Tibial nerve (tissue), 4 donors: Measurements from ENCODE around the gene CYFIP2. TPM values are rescaled to one million over a fixed set of nuclear protein-coding genes. Genes with fewer than 3 reads are reported as not detected.

Source experiments
- DNase-seq, 2 donors: peaks; one replicate each; pipeline ENCODE4 v3.0.0-alpha.2; 2019; ENCODE audit warnings: low spot score in 2 of 2
- H3K27ac ChIP-seq, 4 donors: fragments of 200-600 bp; sonication (generic) in 3 of 4; one replicate each; pipeline ENCODE4 v1.5.1; 2017 to 2019; ENCODE audit warnings: mild to moderate bottlenecking in 1 of 4
- H3K27me3 ChIP-seq, 2 donors: fragments of 200-600 bp; sonication (generic) in 1 of 2; one replicate each; pipeline versions ENCODE4 v1.5.1 to v1.6.0; 2017 to 2019
- H3K36me3 ChIP-seq, 3 donors: fragments of 200-600 bp; sonication (generic); one replicate each; pipeline ENCODE4 v1.5.1; 2018 to 2019
- H3K4me1 ChIP-seq, 4 donors: fragments of 200-600 bp; sonication (generic) in 3 of 4; one replicate each; pipeline ENCODE4 v1.5.1; 2017 to 2019
- H3K4me3 ChIP-seq, 4 donors: fragments of 200-600 bp; sonication (generic) in 3 of 4; one replicate each; pipeline ENCODE4 v1.5.1; 2017 to 2019; ENCODE audit warnings: mild to moderate bottlenecking in 1 of 4, moderate library complexity in 1 of 4
- H3K9me3 ChIP-seq, 4 donors: fragments of 200-600 bp; sonication (generic) in 3 of 4; one replicate each; pipeline ENCODE4 v1.5.1; 2017 to 2019
- CTCF ChIP-seq, 5 experiments: fragments of 200-600 bp in 3 of 5; fragments of 450-650 bp in 2 of 5; sonication (generic) in 3 of 5; IDR thresholded peaks; one replicate each; pipeline ENCODE4 v1.5.1; 2016 to 2019; ENCODE audit warnings: antibody characterized with exemption in 5 of 5, mild to moderate bottlenecking in 3 of 5, moderate library complexity in 2 of 5
- EP300 ChIP-seq, 2 donors: sonication (generic); formaldehyde crosslinking; IDR thresholded peaks; one replicate each; pipeline ENCODE4 v1.6.1; 2017; ENCODE audit warnings: antibody characterized with exemption in 2 of 2, mild to moderate bottlenecking in 1 of 2
- POLR2A ChIP-seq, 2 donors: fragments of 450-650 bp; IDR thresholded peaks; one replicate each; pipeline ENCODE4 v1.6.1; 2017; ENCODE audit warnings: antibody characterized with exemption in 2 of 2, mild to moderate bottlenecking in 2 of 2, moderate library complexity in 2 of 2
- WGBS, 2 donors: methylation state at CpG; one replicate each; pipeline ENCODE4 v1.1.5; 2018; 5-methylcytosine and 5-hydroxymethylcytosine counted together
- total RNA-seq, 4 donors: library from RNA; depleted of rRNA; stranded (reverse); fragments of >200 nt; gene quantifications; one replicate each; pipeline ENCODE4 v1.1.0, GENCODE V29; 2016

CYFIP2 gene
- total RNA-seq, 4 donors from 2014 or later, result 14.4 to 27.3 (median 18.0) TPM

GRCh38 chr5:157286761-157287211 lies 20.9 kb downstream of the CYFIP2 start:
- WGBS, 2 donors, result 71 to 72% methylated on average over 7 of the region's 7 CpGs
- no peak overlapping the region for H3K27ac ChIP-seq
- H3K9me3 ChIP-seq, result no peaks in the 10 kb centered on the region
- peaks cover 0 to 16% (median 0%) of the 10 kb centered on the region in 3 donors for H3K36me3 ChIP-seq
- H3K4me3 ChIP-seq, result no peak overlapping the region
- DNase-seq, result no peak
- H3K27me3 ChIP-seq, result no peaks in the 10 kb centered on the region
- TF ChIP-seq CTCF (IDR thresholded peaks at IDR 0.05), result no peak
- TF ChIP-seq POLR2A (IDR thresholded peaks at IDR 0.05), result no peak
- TF ChIP-seq EP300 (IDR thresholded peaks at IDR 0.05), result no peak
- peaks cover 0 to 4% (median 0%) of the 10 kb centered on the region in 4 donors for H3K4me1 ChIP-seq

GRCh38 chr5:157288405-157289163 lies 22.7 kb downstream of the CYFIP2 start:
- WGBS, 2 donors, result 78 to 88% methylated on average over 4 of the region's 4 CpGs
- Histone ChIP-seq H3K4me1 (peaks cover 0 to 4% (median 0%) of the 10 kb centered on the region in 4 donors), H3K36me3 (peaks cover 0 to 16% (median 0%) of the 10 kb centered on the region in 3 donors), H3K4me3 (no peak overlapping the region), H3K27me3 (no peaks in the 10 kb centered on the region), H3K9me3 (no peaks in the 10 kb centered on the region), H3K27ac (no peak overlapping the region)
- no peak for DNase-seq
- TF ChIP-seq EP300 (IDR thresholded peaks at IDR 0.05) (no peak), CTCF (IDR thresholded peaks at IDR 0.05) (no peak), POLR2A (IDR thresholded peaks at IDR 0.05) (no peak)

- Histone ChIP-seq H3K27me3 (no peaks in the 10 kb centered on the region), H3K9me3 (no peaks in the 10 kb centered on the region), H3K4me3 (no peak overlapping the region), H3K36me3 (peaks cover 0 to 16% (median under 1%) of the 10 kb centered on the region in 3 donors), H3K4me1 (peaks cover 0 to 4% (median 0%) of the 10 kb centered on the region in 4 donors), H3K27ac (no peak overlapping the region)
- DNase-seq, result no peak
- WGBS, 2 donors, result 90 to 92% methylated on average over 9 of the region's 9 CpGs
- TF ChIP-seq CTCF (IDR thresholded peaks at IDR 0.05) (no peak), EP300 (IDR thresholded peaks at IDR 0.05) (no peak), POLR2A (IDR thresholded peaks at IDR 0.05) (no peak)
Observed at GRCh38 chr5:157289164-157289819, 23.4 kb downstream of the CYFIP2 start.

GRCh38 chr5:157290156-157290980 lies 24.4 kb downstream of the CYFIP2 start:
- WGBS, 2 donors, result 73 to 85% methylated on average over 6 of the region's 6 CpGs
- no peak for TF ChIP-seq EP300 (IDR thresholded peaks at IDR 0.05)
- TF ChIP-seq CTCF (IDR thresholded peaks at IDR 0.05), result no peak
- no peak for TF ChIP-seq POLR2A (IDR thresholded peaks at IDR 0.05)
- Histone ChIP-seq H3K27me3 (no peaks in the 10 kb centered on the region), H3K27ac (no peak overlapping the region), H3K9me3 (no peaks in the 10 kb centered on the region), H3K4me1 (peaks cover 0 to 4% (median 0%) of the 10 kb centered on the region in 4 donors), H3K36me3 (peaks cover 0 to 16% (median 6%) of the 10 kb centered on the region in 3 donors), H3K4me3 (no peak overlapping the region)
- no peak for DNase-seq
